AG09309 (cell line): ENCODE results near the gene TMEM132E.

Experiments used
- DNase-seq: peaks from one replicate; pipeline ENCODE4 v3.0.0-alpha.2; 2010; ENCODE audit warnings: low read depth
- H3K4me3 ChIP-seq: 2 replicates; pipeline ENCODE4 v1.5.1; 2011; ENCODE audit warnings: mild to moderate bottlenecking, low read depth, low read length, moderate library complexity; ENCODE audit not compliant: control insufficient read depth
- TF ChIP-seq, protein P1 (sequence below): IDR thresholded peaks from 2 replicates; pipeline ENCODE4 v1.5.1; 2011; ENCODE audit warnings: mild to moderate bottlenecking, low read depth, low read length, inconsistent platforms; ENCODE audit not compliant: insufficient read depth, control insufficient read depth; ENCODE audit errors: missing control alignments

TMEM132E gene

DNA sequence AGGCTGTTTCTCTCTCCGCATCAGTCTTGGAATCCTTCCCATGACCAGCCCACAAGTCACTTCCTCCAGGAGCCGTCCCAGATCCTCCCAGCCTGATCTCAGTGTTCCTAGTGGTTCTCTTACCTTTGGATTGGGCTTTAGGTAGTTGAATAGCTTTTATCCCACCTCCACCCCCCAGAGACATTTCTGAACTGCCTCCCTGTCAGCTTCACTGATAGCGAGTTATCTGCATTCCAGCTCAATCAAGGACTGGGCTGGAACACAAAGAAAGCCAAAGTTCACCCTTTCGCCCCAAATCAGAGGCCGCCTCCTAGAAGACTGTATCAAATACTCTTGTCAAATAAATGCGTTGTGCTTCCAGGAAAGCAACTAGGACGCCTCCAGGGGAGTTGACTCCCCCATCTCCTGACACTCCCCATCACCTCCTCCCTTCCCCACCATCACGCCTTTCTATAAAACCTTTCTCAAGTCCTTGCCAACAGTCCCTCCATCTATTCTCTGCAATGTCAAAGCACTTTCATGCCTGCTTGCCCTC is 72.7 kb downstream of the TMEM132E start:
- TF ChIP-seq, protein P1, sequence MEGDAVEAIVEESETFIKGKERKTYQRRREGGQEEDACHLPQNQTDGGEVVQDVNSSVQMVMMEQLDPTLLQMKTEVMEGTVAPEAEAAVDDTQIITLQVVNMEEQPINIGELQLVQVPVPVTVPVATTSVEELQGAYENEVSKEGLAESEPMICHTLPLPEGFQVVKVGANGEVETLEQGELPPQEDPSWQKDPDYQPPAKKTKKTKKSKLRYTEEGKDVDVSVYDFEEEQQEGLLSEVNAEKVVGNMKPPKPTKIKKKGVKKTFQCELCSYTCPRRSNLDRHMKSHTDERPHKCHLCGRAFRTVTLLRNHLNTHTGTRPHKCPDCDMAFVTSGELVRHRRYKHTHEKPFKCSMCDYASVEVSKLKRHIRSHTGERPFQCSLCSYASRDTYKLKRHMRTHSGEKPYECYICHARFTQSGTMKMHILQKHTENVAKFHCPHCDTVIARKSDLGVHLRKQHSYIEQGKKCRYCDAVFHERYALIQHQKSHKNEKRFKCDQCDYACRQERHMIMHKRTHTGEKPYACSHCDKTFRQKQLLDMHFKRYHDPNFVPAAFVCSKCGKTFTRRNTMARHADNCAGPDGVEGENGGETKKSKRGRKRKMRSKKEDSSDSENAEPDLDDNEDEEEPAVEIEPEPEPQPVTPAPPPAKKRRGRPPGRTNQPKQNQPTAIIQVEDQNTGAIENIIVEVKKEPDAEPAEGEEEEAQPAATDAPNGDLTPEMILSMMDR, result no peak
- no peak overlapping the region for H3K4me3 ChIP-seq

DNA sequence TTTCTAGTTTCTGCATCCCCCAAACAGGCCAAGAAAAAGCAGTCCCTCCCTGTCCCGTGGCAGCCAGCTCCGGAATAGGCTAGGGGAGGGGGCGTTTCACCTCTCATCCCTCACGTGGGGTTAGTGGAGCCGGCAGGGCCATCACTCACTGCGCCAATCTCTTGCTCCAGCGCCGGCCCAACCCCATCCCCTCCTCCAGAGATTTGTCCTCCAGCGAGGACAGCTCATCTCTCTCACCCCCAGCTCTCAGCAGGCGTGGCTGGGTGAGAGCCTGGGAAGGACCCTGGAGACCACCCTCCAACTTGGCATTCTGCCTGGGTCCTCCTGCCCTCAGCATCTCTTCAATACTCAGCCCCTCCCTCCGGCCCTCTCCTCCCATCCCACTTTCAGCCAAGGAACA is 74.1 kb downstream of the TMEM132E start:
- TF ChIP-seq, protein P1, result no peak
- no peak overlapping the region for H3K4me3 ChIP-seq
- no peak for DNase-seq

More for the DNA sequence above, 72.7 kb downstream of the TMEM132E start:
- no peak for DNase-seq

GRCh38 chr17:34654276-34654880 is 75.0 kb downstream of the TMEM132E start:
- TF ChIP-seq, protein P1, result no peak
- DNase-seq, result no peak
- H3K4me3 ChIP-seq, result no peak overlapping the region

GRCh38 chr17:34654881-34655276 is 75.5 kb downstream of the TMEM132E start:
- DNase-seq, result no peak
- TF ChIP-seq, protein P1, result no peak
- H3K4me3 ChIP-seq, result no peak overlapping the region

GRCh38 chr17:34656801-34657200 is 77.4 kb downstream of the TMEM132E start:
- no peak for DNase-seq
- TF ChIP-seq, protein P1, result no peak
- H3K4me3 ChIP-seq, result no peak overlapping the region

GRCh38 chr17:34658811-34659560 is 79.6 kb downstream of the TMEM132E start:
- TF ChIP-seq, protein P1, result no peak
- no peak for DNase-seq

More at GRCh38 chr17:34658811-34659560, 79.6 kb downstream of the TMEM132E start:
- H3K4me3 ChIP-seq, result no peak overlapping the region
